Measurements from ENCODE around the gene HTT.

The HTT gene

DNA sequence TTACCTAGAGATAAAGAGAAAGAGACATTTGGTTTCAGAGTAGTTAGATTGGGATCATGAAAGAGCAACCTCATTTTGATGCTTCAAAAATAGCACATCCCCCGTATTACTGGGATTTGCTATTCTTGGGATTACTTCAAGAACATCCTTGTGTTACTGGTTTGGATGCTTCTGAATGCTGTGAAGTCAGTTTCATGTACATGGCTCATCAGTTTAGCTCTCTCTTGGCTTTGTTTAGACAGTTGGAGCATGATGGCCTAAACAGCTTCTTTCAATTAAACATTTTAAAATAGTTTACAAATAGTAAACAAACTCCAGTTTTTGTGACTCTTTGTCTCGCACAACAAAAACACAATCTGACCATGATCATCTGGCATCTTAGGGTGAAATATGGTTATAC is 23.9 kb downstream of the HTT start:
- Histone ChIP-seq H3K27ac (no peak overlapping the region), H2AFZ (no peak overlapping the region), H3K4me2 (ENCODE audit: low read length) (no peak overlapping the region), H3K9ac (no peak overlapping the region), H3K9me3 (ENCODE audit: control insufficient read depth, low read length) (no peaks in the 10 kb centered on the region), H3K79me2 (no peaks in the 10 kb centered on the region), H3K36me3 (ENCODE audit: control insufficient read depth, insufficient read depth, low read length) (no peaks in the 10 kb centered on the region), H3K27me3 (ENCODE audit: control insufficient read depth, insufficient read depth, low read length) (no peaks in the 10 kb centered on the region), H3K4me1 (no peaks in the 10 kb centered on the region), H3K4me3 (ENCODE audit: low read depth, low read length) (no peak overlapping the region)
- TF ChIP-seq, protein P1, sequence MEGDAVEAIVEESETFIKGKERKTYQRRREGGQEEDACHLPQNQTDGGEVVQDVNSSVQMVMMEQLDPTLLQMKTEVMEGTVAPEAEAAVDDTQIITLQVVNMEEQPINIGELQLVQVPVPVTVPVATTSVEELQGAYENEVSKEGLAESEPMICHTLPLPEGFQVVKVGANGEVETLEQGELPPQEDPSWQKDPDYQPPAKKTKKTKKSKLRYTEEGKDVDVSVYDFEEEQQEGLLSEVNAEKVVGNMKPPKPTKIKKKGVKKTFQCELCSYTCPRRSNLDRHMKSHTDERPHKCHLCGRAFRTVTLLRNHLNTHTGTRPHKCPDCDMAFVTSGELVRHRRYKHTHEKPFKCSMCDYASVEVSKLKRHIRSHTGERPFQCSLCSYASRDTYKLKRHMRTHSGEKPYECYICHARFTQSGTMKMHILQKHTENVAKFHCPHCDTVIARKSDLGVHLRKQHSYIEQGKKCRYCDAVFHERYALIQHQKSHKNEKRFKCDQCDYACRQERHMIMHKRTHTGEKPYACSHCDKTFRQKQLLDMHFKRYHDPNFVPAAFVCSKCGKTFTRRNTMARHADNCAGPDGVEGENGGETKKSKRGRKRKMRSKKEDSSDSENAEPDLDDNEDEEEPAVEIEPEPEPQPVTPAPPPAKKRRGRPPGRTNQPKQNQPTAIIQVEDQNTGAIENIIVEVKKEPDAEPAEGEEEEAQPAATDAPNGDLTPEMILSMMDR (IDR thresholded peaks at IDR 0.05), result no peak

DNA sequence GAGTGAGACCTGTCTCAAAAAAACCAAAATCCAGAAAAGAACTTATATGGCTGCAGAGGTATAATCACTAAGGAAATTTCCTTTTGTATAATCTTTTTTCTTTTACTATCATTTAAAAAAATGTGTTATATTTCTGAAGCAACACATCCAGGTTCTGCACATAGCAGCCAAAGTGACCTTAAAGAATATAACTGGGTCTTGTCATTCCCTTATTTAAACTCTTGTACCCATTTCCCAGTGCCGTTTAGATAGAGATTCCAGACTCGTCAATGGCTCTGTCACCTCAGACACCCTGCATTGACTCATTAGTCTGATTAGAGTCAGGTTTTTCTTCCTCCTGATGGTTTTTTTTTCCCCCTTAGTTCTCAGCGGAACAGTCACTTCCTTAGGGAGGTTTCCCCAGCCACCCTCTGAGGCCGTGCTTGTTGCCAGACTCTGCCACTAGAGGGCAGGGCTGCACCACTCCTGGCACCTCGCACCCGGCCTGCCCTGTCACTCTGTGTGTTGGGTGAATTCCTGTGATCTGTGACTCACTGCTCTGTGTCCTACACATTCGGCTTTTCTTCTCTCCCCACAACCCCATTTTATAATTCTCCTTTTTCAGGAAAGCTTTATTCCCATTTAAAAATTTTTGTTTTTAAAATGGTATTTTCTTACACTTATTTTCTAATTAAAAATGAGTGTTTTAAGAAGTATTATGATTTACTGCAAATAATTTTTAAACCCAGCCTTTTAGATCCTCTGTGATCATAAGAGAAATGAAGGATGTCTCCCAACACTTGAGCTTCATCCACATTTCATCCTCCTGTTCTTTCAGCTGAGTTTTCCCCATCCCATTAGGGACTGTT is 32.1 kb downstream of the HTT start:
- Histone ChIP-seq H3K4me1 (no peaks in the 10 kb centered on the region), H3K36me3 (ENCODE audit: control insufficient read depth, insufficient read depth, low read length) (no peaks in the 10 kb centered on the region), H3K79me2 (peaks cover 4% of the 10 kb centered on the region), H3K9ac (no peak overlapping the region), H3K27me3 (ENCODE audit: control insufficient read depth, insufficient read depth, low read length) (no peaks in the 10 kb centered on the region), H3K4me3 (ENCODE audit: low read depth, low read length) (no peak overlapping the region), H2AFZ (no peak overlapping the region), H3K27ac (no peak overlapping the region), H3K4me2 (ENCODE audit: low read length) (no peak overlapping the region), H3K9me3 (ENCODE audit: control insufficient read depth, low read length) (no peaks in the 10 kb centered on the region)
- TF ChIP-seq, protein P1 (IDR thresholded peaks at IDR 0.05), result peak; percentile 77

DNA sequence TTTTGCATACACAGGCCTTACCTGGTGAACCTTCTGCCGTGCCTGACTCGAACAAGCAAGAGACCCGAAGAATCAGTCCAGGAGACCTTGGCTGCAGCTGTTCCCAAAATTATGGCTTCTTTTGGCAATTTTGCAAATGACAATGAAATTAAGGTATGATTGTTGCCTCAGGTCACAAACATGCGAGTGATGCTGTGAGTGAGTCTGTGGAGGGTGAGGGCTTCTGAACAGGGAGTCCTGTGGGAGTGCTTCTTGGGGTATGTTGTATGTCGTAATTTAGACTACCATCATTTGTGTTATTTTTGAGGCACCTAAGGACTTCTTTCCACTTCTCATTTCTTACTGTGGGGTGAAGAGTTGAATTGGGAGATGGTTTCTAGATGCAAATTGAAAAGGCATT is 32.8 kb downstream of the HTT start:
- H3K27ac ChIP-seq, result no peak overlapping the region
- H3K4me2 ChIP-seq (ENCODE audit: low read length), result no peak overlapping the region
- TF ChIP-seq, protein P1 (IDR thresholded peaks at IDR 0.05), result no peak
- H3K36me3 ChIP-seq (ENCODE audit: control insufficient read depth, insufficient read depth, low read length), result no peaks in the 10 kb centered on the region
- no peak overlapping the region for H2AFZ ChIP-seq
- H3K4me3 ChIP-seq (ENCODE audit: low read depth, low read length), result no peak overlapping the region
- no peaks in the 10 kb centered on the region for H3K4me1 ChIP-seq
- no peaks in the 10 kb centered on the region for H3K9me3 ChIP-seq (ENCODE audit: control insufficient read depth, low read length)
- H3K79me2 ChIP-seq, result peaks cover 4% of the 10 kb centered on the region
- H3K9ac ChIP-seq, result no peak overlapping the region
- no peaks in the 10 kb centered on the region for H3K27me3 ChIP-seq (ENCODE audit: control insufficient read depth, insufficient read depth, low read length)

DNA sequence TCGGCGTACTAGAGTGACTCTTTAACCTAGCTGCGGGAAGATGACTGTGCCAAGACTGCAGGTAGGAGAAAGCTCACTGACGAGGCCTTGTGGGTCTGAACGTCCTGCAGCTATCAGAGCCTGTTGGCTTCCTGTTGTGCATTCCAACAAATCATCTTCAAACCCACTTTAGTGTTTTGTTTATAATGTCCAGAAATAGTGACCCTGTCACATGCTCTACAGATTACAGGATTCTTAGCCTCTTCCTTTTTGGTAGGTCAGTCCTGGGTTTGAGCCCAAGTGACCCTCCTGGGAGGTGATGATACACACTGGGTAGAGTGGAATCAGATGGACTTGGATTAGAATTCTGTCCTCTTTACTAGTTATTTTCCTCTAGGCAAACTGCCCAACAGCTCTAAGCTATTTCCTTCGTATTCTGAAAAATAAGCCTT is 33.2 kb downstream of the HTT start:
- no peak overlapping the region for H3K9ac ChIP-seq
- peak overlapping the region; percentile 57 for H3K27ac ChIP-seq
- peaks cover 4% of the 10 kb centered on the region for H3K79me2 ChIP-seq
- TF ChIP-seq, protein P1 (IDR thresholded peaks at IDR 0.05), result no peak
- no peaks in the 10 kb centered on the region for H3K36me3 ChIP-seq (ENCODE audit: control insufficient read depth, insufficient read depth, low read length)
- H3K9me3 ChIP-seq (ENCODE audit: control insufficient read depth, low read length), result no peaks in the 10 kb centered on the region
- no peak overlapping the region for H3K4me2 ChIP-seq (ENCODE audit: low read length)
- no peaks in the 10 kb centered on the region for H3K27me3 ChIP-seq (ENCODE audit: control insufficient read depth, insufficient read depth, low read length)
- no peak overlapping the region for H3K4me3 ChIP-seq (ENCODE audit: low read depth, low read length)
- H3K4me1 ChIP-seq, result no peaks in the 10 kb centered on the region
- H2AFZ ChIP-seq, result no peak overlapping the region

DNA sequence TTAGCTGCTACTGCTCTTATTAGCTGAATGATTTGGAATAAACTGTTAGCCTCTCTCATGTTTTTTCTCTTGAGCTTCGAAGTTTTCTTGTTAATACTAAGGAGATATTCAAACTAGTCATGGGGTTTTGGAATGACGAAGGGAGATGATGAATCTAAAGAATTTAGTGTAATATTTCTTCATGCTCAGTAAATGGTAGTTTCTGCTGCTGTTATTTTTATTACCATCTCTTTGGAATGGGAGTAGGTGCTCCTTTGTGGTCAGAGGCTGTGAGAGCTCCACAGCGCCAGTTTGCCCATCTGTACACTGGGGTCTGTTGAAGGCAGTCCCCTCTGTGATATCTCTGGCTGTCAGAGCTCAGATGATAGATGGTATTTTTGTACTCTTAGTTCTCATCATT is 33.7 kb downstream of the HTT start:
- H3K27ac ChIP-seq, result peak overlapping the region; percentile 57
- H3K4me3 ChIP-seq (ENCODE audit: low read depth, low read length), result no peak overlapping the region
- no peaks in the 10 kb centered on the region for H3K27me3 ChIP-seq (ENCODE audit: control insufficient read depth, insufficient read depth, low read length)
- peaks cover 4% of the 10 kb centered on the region for H3K79me2 ChIP-seq
- TF ChIP-seq, protein P1 (IDR thresholded peaks at IDR 0.05), result no peak
- no peak overlapping the region for H3K4me2 ChIP-seq (ENCODE audit: low read length)
- no peaks in the 10 kb centered on the region for H3K4me1 ChIP-seq
- H3K9ac ChIP-seq, result no peak overlapping the region
- no peaks in the 10 kb centered on the region for H3K9me3 ChIP-seq (ENCODE audit: control insufficient read depth, low read length)
- H2AFZ ChIP-seq, result no peak overlapping the region
- no peaks in the 10 kb centered on the region for H3K36me3 ChIP-seq (ENCODE audit: control insufficient read depth, insufficient read depth, low read length)
